CD4-positive, alpha-beta memory T cell (primary cell): Measurements from ENCODE around the gene ZFPM1. TPM values are rescaled to one million over a fixed set of nuclear protein-coding genes. Genes with fewer than 3 reads are reported as not detected.
A peak's percentile ranks its signal among the peaks of the same experiment; 100 is the strongest.

Experiments used
- CTCF ChIA-PET: fragments of 350-600 bp; sonication (Branson Sonifier 250); formaldehyde crosslinking; loops from one replicate; lab custom pipeline; 2021; ENCODE audit warnings: inconsistent platforms; ENCODE audit not compliant: partially characterized antibody; lab: Charles Lee
- POLR2A ChIA-PET: fragments of 350-600 bp; sonication (Branson Sonifier 250); formaldehyde crosslinking; loops from one replicate; lab custom pipeline; 2021; ENCODE audit not compliant: partially characterized antibody; lab: Charles Lee
- DNase-seq, 5 donors: peaks; one replicate each; pipeline versions ENCODE4 v3.0.0 to v3.0.0-alpha.2; 2020 to 2022; ENCODE audit warnings: mixed read lengths in 1 of 5
- H3K27ac ChIP-seq: one replicate; pipeline ENCODE4 v1.7.0; 2013; ENCODE audit warnings: low read depth, low read length
- H3K27me3 ChIP-seq: 2 replicates; pipeline ENCODE4 v1.7.0; 2013; ENCODE audit warnings: mild to moderate bottlenecking, low read length, moderate library complexity; ENCODE audit not compliant: insufficient read depth
- H3K36me3 ChIP-seq: 2 replicates; pipeline ENCODE4 v1.7.0; 2013; ENCODE audit warnings: mild to moderate bottlenecking, low read length, moderate library complexity; ENCODE audit not compliant: insufficient read depth
- H3K4me1 ChIP-seq: 2 replicates; pipeline ENCODE4 v1.7.0; 2013; ENCODE audit warnings: mild to moderate bottlenecking, low read length, moderate library complexity; ENCODE audit not compliant: insufficient read depth
- H3K4me3 ChIP-seq, 2 donors: one replicate each; pipeline ENCODE4 v1.7.0; 2013; ENCODE audit warnings: low read length in 2 of 2, mild to moderate bottlenecking in 1 of 2
- H3K9me3 ChIP-seq, 2 donors: one replicate each; pipeline ENCODE4 v1.7.0; 2013; ENCODE audit warnings: low read length in 2 of 2, control low read depth in 1 of 2; ENCODE audit not compliant: control insufficient read depth in 1 of 2
- H3K27ac Mint-ChIP-seq, 7 donors: one replicate each; pipeline ENCODE4 v1.8.0; 2020 to 2021; ENCODE audit warnings: mixed read lengths in 7 of 7, mild to moderate bottlenecking in 6 of 7, inconsistent platforms in 3 of 7, moderate library complexity in 3 of 7
- H3K27me3 Mint-ChIP-seq, 2 donors: one replicate each; pipeline ENCODE4 v1.8.0; 2020 to 2021; ENCODE audit warnings: mixed read lengths in 2 of 2
- H3K36me3 Mint-ChIP-seq, 2 donors: one replicate each; pipeline ENCODE4 v1.8.0; 2020 to 2021; ENCODE audit warnings: mixed read lengths in 2 of 2, inconsistent platforms in 1 of 2, mild to moderate bottlenecking in 1 of 2
- H3K4me1 Mint-ChIP-seq, 4 donors: one replicate each; pipeline ENCODE4 v1.8.0; 2020 to 2021; ENCODE audit warnings: mixed read lengths in 4 of 4, mild to moderate bottlenecking in 1 of 4
- H3K4me3 Mint-ChIP-seq, 8 donors: one replicate each; pipeline ENCODE4 v1.8.0; 2020 to 2021; ENCODE audit warnings: mixed read lengths in 8 of 8, mild to moderate bottlenecking in 7 of 8, moderate library complexity in 6 of 8, inconsistent platforms in 3 of 8
- H3K9me3 Mint-ChIP-seq, 8 donors: one replicate each; pipeline ENCODE4 v1.8.0; 2020 to 2021; ENCODE audit warnings: mixed read lengths in 8 of 8, mild to moderate bottlenecking in 5 of 8, inconsistent platforms in 3 of 8, moderate library complexity in 1 of 8
- intact Hi-C: fragments of 100-400 bp; cut with micrococcal nuclease; formaldehyde crosslinking; loops from one replicate; pipeline ENCODE4 v1.15.1; 2023
- polyA plus RNA-seq, 2 donors: library from polyadenylated mRNA; unstranded; fragments of 300-500 nt; fragmentation: Illumina TruSeq; gene quantifications; one replicate each; pipeline ENCODE4 v1.2.3, GENCODE V29; 2021
- total RNA-seq, 2 experiments: library from RNA; stranded (reverse); gene quantifications; one replicate each; pipeline ENCODE4 v1.2.3, GENCODE V29; 2021

The ZFPM1 gene
- total and polyA plus RNA-seq, 4 experiments from 2014 or later, result 0.07 to 20.5 (median 9.7) TPM

- intact Hi-C loops, result no loop called here
- Histone ChIP-seq H3K27ac (no peak overlapping the region), H3K4me3 (no peak overlapping the region), H3K4me1 (no peaks in the 10 kb centered on the region), H3K36me3 (no peaks in the 10 kb centered on the region), H3K9me3 (no peaks in the 10 kb centered on the region), H3K27me3 (no peaks in the 10 kb centered on the region)
- no peaks in the 10 kb centered on the region for H3K27me3 Mint-ChIP-seq
- peaks cover 0 to 4% (median 0%) of the 10 kb centered on the region in 8 donors for H3K9me3 Mint-ChIP-seq
- DNase-seq, result no peak
- ChIA-PET POLR2A (interaction anchor here (1.1 kb wide), 1 partner anchor 11 kb away, joined by 4 read pairs; no protein-coding TSS in a partner anchor), CTCF (no interaction called here)
- H3K4me3 Mint-ChIP-seq, result peak overlapping the region in 1 of 8 donors; percentile 17
- peaks cover 3 to 12% (median 4%) of the 10 kb centered on the region in 4 donors for H3K4me1 Mint-ChIP-seq
- peaks cover 0 to 6% of the 10 kb centered on the region in 2 donors for H3K36me3 Mint-ChIP-seq
- H3K27ac Mint-ChIP-seq, result peak overlapping the region in 1 of 7 donors; percentile 67
These were observed 33.5 kb downstream of the ZFPM1 start for GRCh38 chr16:88486398-88487123.

- no peaks in the 10 kb centered on the region for H3K36me3 ChIP-seq
- H3K27me3 Mint-ChIP-seq, result no peaks in the 10 kb centered on the region
- peaks cover 0 to 6% of the 10 kb centered on the region in 2 donors for H3K36me3 Mint-ChIP-seq
- no peak overlapping the region for H3K4me3 ChIP-seq
- H3K9me3 ChIP-seq, result no peaks in the 10 kb centered on the region
- ChIA-PET CTCF (no interaction called here), POLR2A (interaction anchor here (1.1 kb wide), 1 partner anchor 10 kb away, joined by 4 read pairs; no protein-coding TSS in a partner anchor)
- no peak overlapping the region for H3K27ac ChIP-seq
- H3K27me3 ChIP-seq, result no peaks in the 10 kb centered on the region
- peaks cover 0 to 4% (median 0%) of the 10 kb centered on the region in 8 donors for H3K9me3 Mint-ChIP-seq
- intact Hi-C loops, result no loop called here
- no peaks in the 10 kb centered on the region for H3K4me1 ChIP-seq
- DNase-seq, result no peak
- H3K27ac Mint-ChIP-seq, result peak overlapping the region in 2 of 7 donors; percentile 64 to 70
- no peak overlapping the region for H3K4me3 Mint-ChIP-seq
- peaks cover 0 to 7% (median under 1%) of the 10 kb centered on the region in 4 donors for H3K4me1 Mint-ChIP-seq
These were observed 34.0 kb downstream of the ZFPM1 start for GRCh38 chr16:88487124-88487432.

- no peaks in the 10 kb centered on the region for H3K27me3 ChIP-seq
- H3K9me3 ChIP-seq, result no peaks in the 10 kb centered on the region
- no peak overlapping the region for H3K27ac ChIP-seq
- POLR2A ChIA-PET, result interaction anchor here (1.1 kb wide), 1 partner anchor 9 kb away, joined by 4 read pairs; no protein-coding TSS in a partner anchor
- H3K27ac Mint-ChIP-seq, result peak overlapping the region in 1 of 7 donors; percentile 15
- intact Hi-C loops, result no loop called here
- H3K4me3 Mint-ChIP-seq, result peak overlapping the region in 1 of 8 donors; percentile 39
- CTCF ChIA-PET, result no interaction called here
- no peak overlapping the region for H3K4me3 ChIP-seq
- no peak for DNase-seq
- no peaks in the 10 kb centered on the region for H3K36me3 ChIP-seq
- H3K27me3 Mint-ChIP-seq, result no peaks in the 10 kb centered on the region
- peaks cover 0 to 6% of the 10 kb centered on the region in 2 donors for H3K36me3 Mint-ChIP-seq
- peaks cover 0 to 7% (median under 1%) of the 10 kb centered on the region in 4 donors for H3K4me1 Mint-ChIP-seq
- H3K9me3 Mint-ChIP-seq, result peaks cover 0 to 4% (median 0%) of the 10 kb centered on the region in 8 donors
- H3K4me1 ChIP-seq, result no peaks in the 10 kb centered on the region
These were observed 35.1 kb downstream of the ZFPM1 start for GRCh38 chr16:88487920-88488851.

DNA sequence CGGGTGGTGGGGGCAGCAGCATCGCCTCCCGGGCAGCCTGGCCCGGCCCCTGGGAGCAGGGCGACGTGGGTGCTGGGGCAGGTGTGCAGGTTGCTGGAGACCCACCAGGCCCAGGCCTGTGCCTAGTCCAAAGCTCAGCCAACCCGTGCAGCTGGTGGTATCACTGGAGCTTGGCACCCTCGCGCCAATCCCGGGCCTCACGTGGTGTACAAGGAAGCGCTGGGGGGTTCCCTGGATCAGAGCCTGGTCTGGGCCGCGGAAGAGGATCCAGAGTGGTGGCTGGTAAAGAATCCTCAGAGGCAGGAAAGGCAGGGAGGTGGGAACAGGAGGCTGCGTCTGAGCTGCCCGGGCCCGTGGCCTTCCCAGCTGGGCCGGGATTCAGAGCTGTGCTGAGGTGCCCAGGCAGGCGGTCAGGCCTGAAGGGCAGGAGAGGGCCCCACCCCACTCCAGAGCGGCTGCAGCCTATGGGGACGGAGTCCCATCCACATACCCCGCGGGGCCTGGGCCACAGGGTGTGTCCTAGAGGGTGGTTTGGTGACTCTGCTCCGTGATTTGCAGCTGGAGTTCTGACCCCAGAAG lies 36.2 kb downstream of the ZFPM1 start:
- H3K36me3 ChIP-seq, result no peaks in the 10 kb centered on the region
- DNase-seq, result no peak
- H3K27me3 Mint-ChIP-seq, result no peaks in the 10 kb centered on the region
- ChIA-PET CTCF (no interaction called here), POLR2A (no interaction called here)
- H3K4me3 ChIP-seq, result no peak overlapping the region
- H3K27ac ChIP-seq, result no peak overlapping the region
- H3K4me1 ChIP-seq, result no peaks in the 10 kb centered on the region
- H3K27me3 ChIP-seq, result no peaks in the 10 kb centered on the region
- peaks cover 0 to 10% of the 10 kb centered on the region in 2 donors for H3K36me3 Mint-ChIP-seq
- H3K9me3 Mint-ChIP-seq, result peaks cover 0 to 1% (median 0%) of the 10 kb centered on the region in 8 donors
- no peaks in the 10 kb centered on the region for H3K4me1 Mint-ChIP-seq
- H3K9me3 ChIP-seq, result no peaks in the 10 kb centered on the region
- no peak overlapping the region for H3K27ac Mint-ChIP-seq
- H3K4me3 Mint-ChIP-seq, result no peak overlapping the region
- intact Hi-C loops, result no loop called here

- H3K27ac Mint-ChIP-seq, result no peak overlapping the region
- no peaks in the 10 kb centered on the region for H3K9me3 ChIP-seq
- H3K27me3 ChIP-seq, result no peaks in the 10 kb centered on the region
- no peaks in the 10 kb centered on the region for H3K9me3 Mint-ChIP-seq
- no peak overlapping the region for H3K27ac ChIP-seq
- no peaks in the 10 kb centered on the region for H3K4me1 ChIP-seq
- no peak overlapping the region for H3K4me3 Mint-ChIP-seq
- ChIA-PET CTCF (no interaction called here), POLR2A (no interaction called here)
- no peaks in the 10 kb centered on the region for H3K27me3 Mint-ChIP-seq
- H3K36me3 Mint-ChIP-seq, result peaks cover 0 to 10% of the 10 kb centered on the region in 2 donors
- no peak for DNase-seq
- no peaks in the 10 kb centered on the region for H3K4me1 Mint-ChIP-seq
- no peaks in the 10 kb centered on the region for H3K36me3 ChIP-seq
- H3K4me3 ChIP-seq, result no peak overlapping the region
- intact Hi-C loops, result no loop called here
These were observed 38.0 kb downstream of the ZFPM1 start for GRCh38 chr16:88491001-88491559.

- H3K9me3 Mint-ChIP-seq, result no peaks in the 10 kb centered on the region
- no peak overlapping the region for H3K4me3 Mint-ChIP-seq
- H3K36me3 Mint-ChIP-seq, result peaks cover 0 to 10% of the 10 kb centered on the region in 2 donors
- CTCF ChIA-PET, result no interaction called here
- H3K9me3 ChIP-seq, result no peaks in the 10 kb centered on the region
- no peak overlapping the region for H3K27ac ChIP-seq
- no peaks in the 10 kb centered on the region for H3K4me1 ChIP-seq
- no peaks in the 10 kb centered on the region for H3K27me3 Mint-ChIP-seq
- H3K36me3 ChIP-seq, result no peaks in the 10 kb centered on the region
- H3K27ac Mint-ChIP-seq, result peak overlapping the region in 3 of 7 donors; percentile 61 to 74 (median 69)
- no peak for DNase-seq
- H3K27me3 ChIP-seq, result no peaks in the 10 kb centered on the region
- no peak overlapping the region for H3K4me3 ChIP-seq
- intact Hi-C loops, result no loop called here
- POLR2A ChIA-PET, result no interaction called here
- no peaks in the 10 kb centered on the region for H3K4me1 Mint-ChIP-seq
These were observed 38.7 kb downstream of the ZFPM1 start for GRCh38 chr16:88491560-88492310.
